Testis (tissue), 3 donors: ENCODE data around the gene PARK7. TPM values are rescaled to one million over a fixed set of nuclear protein-coding genes. Genes with fewer than 3 reads are reported as not detected.
"Not testable (repeated sequence)": the region's sequence is repeated elsewhere in the genome, so short reads cannot be mapped to it uniquely, and the experiment has no call there.

Experiments
- DNase-seq: peaks from one replicate; pipeline ENCODE4 v3.0.0-alpha.2; 2019
- H3K27ac ChIP-seq, 2 donors: fragments of 200-600 bp; sonication (generic); one replicate each; pipeline ENCODE4 v1.5.1; 2019
- H3K27me3 ChIP-seq: fragments of 200-600 bp; sonication (generic); one replicate; pipeline ENCODE4 v1.5.1; 2019
- H3K36me3 ChIP-seq: fragments of 200-600 bp; sonication (generic); one replicate; pipeline ENCODE4 v1.5.1; 2017; ENCODE audit warnings: low read depth; ENCODE audit errors: missing control alignments
- H3K4me1 ChIP-seq: fragments of 200-600 bp; sonication (generic); one replicate; pipeline ENCODE4 v1.5.1; 2019
- H3K4me3 ChIP-seq, 2 donors: fragments of 200-600 bp; sonication (generic); one replicate each; pipeline ENCODE4 v1.5.1; 2017 to 2019
- H3K9me3 ChIP-seq: fragments of 200-600 bp; sonication (generic); one replicate; pipeline ENCODE4 v1.5.1; 2017
- CTCF ChIP-seq, 3 experiments: fragments of 450-650 bp in 2 of 3; fragments of 200-600 bp in 1 of 3; sonication (generic) in 1 of 3; IDR thresholded peaks; one replicate each; pipeline ENCODE4 v1.5.1; 2016 to 2019; ENCODE audit warnings: antibody characterized with exemption in 3 of 3, mild to moderate bottlenecking in 2 of 3, moderate library complexity in 1 of 3
- POLR2A ChIP-seq: fragments of 450-650 bp; IDR thresholded peaks from one replicate; pipeline ENCODE4 v1.6.1; 2017; ENCODE audit warnings: antibody characterized with exemption, mild to moderate bottlenecking, moderate library complexity
- WGBS, 2 donors: methylation state at CpG; one replicate each; pipeline ENCODE4 v1.1.5; 2018; 5-methylcytosine and 5-hydroxymethylcytosine counted together
- intact Hi-C: fragments of 100-400 bp; cut with DNase I; formaldehyde crosslinking; loops from one replicate; pipeline ENCODE4 v1.15.1; 2023; ENCODE audit warnings: low total_unique reads
- polyA plus RNA-seq: library from polyadenylated mRNA; stranded (reverse); fragments of 350-450 nt; fragmentation: Illumina TruSeq; extraction: RNeasy Lipid Tissue Mini Kit (QIAGEN cat#74804); gene quantifications from one replicate; pipeline ENCODE4 v1.2.3, GENCODE V29; 2014; ENCODE audit warnings: low read depth, low replicate concordance; ENCODE audit not compliant: insufficient read depth
- total RNA-seq, 2 donors: library from RNA; depleted of rRNA; stranded (reverse); fragments of >200 nt; gene quantifications; one replicate each; pipeline ENCODE4 v1.2.3, GENCODE V29; 2016

Gene PARK7
- total and polyA plus RNA-seq, 3 donors from 2014 or later, result 110 to 281 (median 129) TPM

- intact Hi-C loops, result no loop called here
- peaks cover 14% of the 10 kb centered on the region for H3K4me1 ChIP-seq
- WGBS, 2 donors, result 78 to 86% methylated on average over 11 of the region's 11 CpGs
- no peaks in the 10 kb centered on the region for H3K36me3 ChIP-seq
- TF ChIP-seq POLR2A (no peak), CTCF (IDR thresholded peaks at IDR 0.05) (no peak)
- no peak for DNase-seq
- no peak overlapping the region for H3K27ac ChIP-seq
- H3K27me3 ChIP-seq, result no peaks in the 10 kb centered on the region
- no peaks in the 10 kb centered on the region for H3K9me3 ChIP-seq
- H3K4me3 ChIP-seq, result peak overlapping the region in 1 of 2 donors; percentile 81
Measured at GRCh38 chr1:7962636-7963377, 1.3 kb downstream of the PARK7 start.

- 91 to 93% methylated on average over 8 to 12 of the region's 12 CpGs for WGBS, 2 donors
- intact Hi-C loops, H3K27ac ChIP-seq, H3K27me3 ChIP-seq, H3K4me3 ChIP-seq, H3K9me3 ChIP-seq, H3K36me3 ChIP-seq, DNase-seq: not testable (repeated sequence)
- peaks cover 14% of the 10 kb centered on the region for H3K4me1 ChIP-seq
Measured at GRCh38 chr1:7963378-7963730, 1.8 kb downstream of the PARK7 start.

- intact Hi-C loops, H3K27ac ChIP-seq, DNase-seq, H3K4me3 ChIP-seq, H3K36me3 ChIP-seq, H3K9me3 ChIP-seq, H3K27me3 ChIP-seq: not testable (repeated sequence)
- peaks cover 14% of the 10 kb centered on the region for H3K4me1 ChIP-seq
- 83 to 85% methylated on average over 7 of the region's 7 CpGs for WGBS, 2 donors
Measured at GRCh38 chr1:7963841-7964240, 2.3 kb downstream of the PARK7 start.

- no peak overlapping the region for H3K4me3 ChIP-seq
- peaks cover 14% of the 10 kb centered on the region for H3K4me1 ChIP-seq
- intact Hi-C loops, result no loop called here
- no peaks in the 10 kb centered on the region for H3K36me3 ChIP-seq
- no peak overlapping the region for H3K27ac ChIP-seq
- WGBS, 2 donors, result 88 to 89% methylated on average over 3 of the region's 3 CpGs
- no peak for TF ChIP-seq CTCF (IDR thresholded peaks at IDR 0.05)
- no peak for TF ChIP-seq POLR2A
- no peaks in the 10 kb centered on the region for H3K27me3 ChIP-seq
- no peak for DNase-seq
- no peaks in the 10 kb centered on the region for H3K9me3 ChIP-seq
Measured at GRCh38 chr1:7964476-7964875, 3.0 kb downstream of the PARK7 start.

GRCh38 chr1:7967196-7967595 lies 5.7 kb downstream of the PARK7 start:
- Histone ChIP-seq H3K27me3 (no peaks in the 10 kb centered on the region), H3K4me1 (peaks cover 8% of the 10 kb centered on the region), H3K36me3 (no peaks in the 10 kb centered on the region), H3K27ac (no peak overlapping the region), H3K4me3 (no peak overlapping the region), H3K9me3 (no peaks in the 10 kb centered on the region)
- no peak for DNase-seq
- WGBS, 2 donors, result 68 to 73% methylated on average over 1 of the region's 1 CpG
- no peak for TF ChIP-seq POLR2A
- TF ChIP-seq CTCF (IDR thresholded peaks at IDR 0.05), result no peak
- intact Hi-C loops, result no loop called here

GRCh38 chr1:7967651-7968050 lies 6.1 kb downstream of the PARK7 start:
- intact Hi-C loops, result no loop called here
- no peaks in the 10 kb centered on the region for H3K27me3 ChIP-seq
- 77 to 81% methylated on average over 4 of the region's 4 CpGs for WGBS, 2 donors
- peaks cover 4% of the 10 kb centered on the region for H3K4me1 ChIP-seq
- no peak overlapping the region for H3K27ac ChIP-seq
- DNase-seq, result no peak
- TF ChIP-seq POLR2A (no peak), CTCF (IDR thresholded peaks at IDR 0.05) (no peak)
- H3K36me3 ChIP-seq, result no peaks in the 10 kb centered on the region
- no peak overlapping the region for H3K4me3 ChIP-seq
- H3K9me3 ChIP-seq, result no peaks in the 10 kb centered on the region
